Activated CD4-positive, alpha-beta T cell treated with anti-CD3 and anti-CD28 coated beads, Interleukin-2, amount 50 U/mL, for 4 hours (primary cell): ENCODE data around the gene C20orf204.

Experiments
- DNase-seq, 2 experiments: peaks; one replicate each; pipeline ENCODE4 v3.0.0-alpha.2; 2020

The C20orf204 gene

DNA sequence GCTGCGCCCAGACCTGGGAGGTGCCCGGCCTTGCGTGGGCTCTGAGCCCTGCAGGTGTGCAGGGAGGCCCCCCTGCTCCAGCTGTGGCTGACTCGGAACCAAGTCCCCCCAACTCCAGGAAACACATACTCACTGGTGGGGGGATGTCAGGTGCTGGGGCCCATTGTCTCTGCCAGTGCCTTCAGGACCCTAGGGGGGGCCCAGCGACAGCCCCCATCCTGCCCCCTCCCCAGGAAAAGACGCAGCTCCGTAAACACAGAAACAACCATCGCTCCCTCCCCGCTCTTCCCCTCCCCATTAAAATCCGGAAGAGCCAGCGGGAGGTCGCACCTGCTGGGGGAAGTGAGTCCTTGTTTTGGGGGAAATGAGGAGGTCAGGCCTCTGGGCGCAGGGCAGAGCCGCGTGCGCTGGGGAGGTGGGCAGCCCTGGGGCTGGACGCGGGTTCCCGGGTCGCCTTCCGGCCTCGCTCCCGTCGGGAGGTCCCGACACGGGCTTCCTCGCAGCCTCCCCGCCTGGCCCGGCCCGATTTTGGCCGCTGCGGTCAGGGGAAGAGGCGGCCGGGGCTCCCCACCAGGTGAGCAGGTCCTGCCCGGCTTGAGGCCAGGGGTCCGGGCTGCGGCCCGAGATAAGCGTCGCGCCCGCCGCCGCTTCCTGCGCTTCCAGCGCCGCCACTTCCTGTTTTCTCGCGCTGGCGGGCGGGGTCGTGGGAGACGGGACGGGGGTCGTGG lies 6.2 kb downstream of the C20orf204 start:
- no peak for DNase-seq

DNA sequence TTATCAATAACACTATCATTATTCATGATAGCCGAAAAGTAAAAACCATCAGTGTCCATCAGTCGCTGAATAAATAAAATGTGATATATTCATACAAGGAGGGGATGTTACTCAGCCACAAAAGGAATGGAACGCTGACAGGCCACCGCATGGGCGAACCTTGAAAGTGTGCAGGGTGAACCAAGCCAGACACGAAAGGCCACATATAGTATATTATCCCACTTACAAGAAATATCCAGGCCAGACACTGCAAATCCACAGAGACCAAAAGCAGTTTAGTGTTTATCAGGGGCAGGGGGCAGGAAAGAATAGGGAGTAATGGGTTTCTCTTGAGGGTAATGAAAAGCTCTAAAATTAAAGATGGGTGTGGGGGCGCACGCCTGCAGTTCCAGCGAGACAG lies 7.8 kb downstream of the C20orf204 start:
- DNase-seq: no peak

DNA sequence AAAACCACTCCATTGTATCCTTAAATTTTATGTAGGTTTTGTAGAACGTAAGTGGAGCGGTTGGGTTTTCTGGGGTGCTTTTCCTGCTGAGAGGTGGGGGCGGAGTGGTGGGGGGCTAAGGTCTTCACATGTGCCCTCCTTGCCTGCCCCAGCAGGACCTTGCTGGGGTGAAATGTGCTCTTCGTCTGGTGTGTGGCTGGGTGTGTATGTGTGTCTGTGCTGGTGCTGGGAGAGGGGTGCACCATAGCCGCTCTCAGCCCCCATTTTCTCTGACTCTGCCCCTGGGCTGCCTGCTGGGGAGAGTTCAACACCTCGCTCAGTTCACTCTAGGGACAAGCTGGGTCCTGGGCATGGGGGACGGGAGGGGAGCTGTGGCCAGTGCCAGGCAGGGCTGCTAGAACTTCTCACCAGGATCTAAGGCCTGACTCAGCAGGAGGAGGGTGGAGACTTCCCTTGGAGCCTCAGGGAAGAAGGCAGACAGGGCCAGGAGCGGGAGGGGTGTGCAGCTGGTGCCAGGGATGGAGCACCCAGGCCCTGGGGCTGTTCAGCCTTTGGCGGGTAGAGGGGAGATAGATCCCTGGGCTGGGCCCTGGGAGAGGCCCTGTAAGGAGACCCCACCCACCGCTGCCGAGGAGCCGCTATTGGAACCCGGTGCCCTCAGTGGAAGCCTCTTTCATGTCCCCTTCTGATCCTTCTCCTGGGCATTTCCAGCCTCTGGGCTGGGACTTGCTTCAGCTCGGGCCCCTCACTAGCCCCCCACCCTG lies 8.7 kb downstream of the C20orf204 start:
- no peak for DNase-seq

GRCh38 chr20:64045346-64046011 lies 9.5 kb downstream of the C20orf204 start:
- no peak for DNase-seq

GRCh38 chr20:64047046-64047389 lies 11.0 kb downstream of the C20orf204 start:
- no peak for DNase-seq

DNA sequence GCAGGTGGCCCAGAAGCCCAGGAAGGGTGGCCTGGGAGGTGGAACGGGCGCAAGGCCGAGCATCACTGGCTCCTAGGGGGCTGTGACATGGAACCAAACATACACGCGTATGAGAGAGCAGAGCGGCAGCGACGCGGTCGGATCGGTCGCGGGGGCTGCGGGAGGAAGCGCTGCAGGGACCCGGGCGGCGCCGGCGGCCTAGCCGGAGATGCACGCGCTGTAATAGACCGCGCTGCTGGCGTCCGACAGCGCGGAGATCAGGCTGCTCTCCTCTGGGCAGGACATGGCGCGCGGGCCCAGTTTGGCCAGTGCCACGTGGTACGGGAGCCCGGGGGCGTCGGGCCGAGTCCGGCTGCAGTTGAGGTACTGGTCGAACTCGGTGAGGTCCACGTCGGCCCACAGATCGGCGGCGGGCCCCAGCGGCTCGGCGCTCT lies 12.0 kb downstream of the C20orf204 start:
- DNase-seq: no peak

- DNase-seq: no peak
Observed at GRCh38 chr20:64048402-64049044, 12.5 kb downstream of the C20orf204 start.

DNA sequence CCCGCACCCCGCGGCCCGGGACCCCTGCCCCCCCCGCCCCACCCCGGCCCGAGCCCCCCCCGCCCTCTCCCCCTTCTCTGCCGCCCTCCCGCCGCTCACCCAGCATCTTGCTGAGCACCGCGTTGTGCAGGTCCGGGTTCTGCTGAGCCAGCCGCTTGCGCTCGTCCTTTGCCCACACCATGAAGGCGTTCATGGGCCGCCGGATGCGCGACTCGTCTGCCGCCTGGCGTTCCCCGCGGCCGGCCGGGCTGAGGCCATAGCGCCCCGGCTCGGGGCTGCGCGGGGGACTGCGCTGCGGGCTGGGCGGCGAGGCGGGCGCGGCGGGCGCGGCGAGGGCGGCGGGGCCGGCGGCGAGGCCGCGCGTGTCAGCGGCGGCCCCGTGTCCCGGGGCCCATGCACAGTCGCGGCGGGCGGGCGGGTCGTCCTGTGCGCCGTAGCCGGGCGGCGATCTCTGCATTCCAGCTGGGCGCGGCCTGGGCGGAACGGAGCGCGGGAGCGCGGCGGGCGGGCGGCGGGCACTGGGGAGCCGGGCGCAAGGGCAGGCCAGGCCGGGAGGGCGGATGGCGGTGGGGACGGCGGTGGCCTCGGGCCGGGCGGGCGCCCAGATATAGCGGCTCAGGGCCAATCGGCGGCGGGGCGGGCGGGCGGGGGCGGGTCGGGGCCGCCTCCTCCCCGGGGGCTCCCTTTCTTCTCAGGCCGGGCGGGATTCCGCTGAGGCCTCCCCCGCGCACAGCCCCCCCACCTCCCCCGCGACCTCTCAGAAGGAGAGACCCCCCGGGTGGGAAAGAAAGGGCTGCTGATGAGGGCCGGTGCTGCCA lies 13.3 kb downstream of the C20orf204 start, which contains the start of gene SOX18:
SOX18 (minus strand) TSS at position 580 of the 818 bp plus-strand sequence; CDS start at position 457, 123 bp downstream.
- DNase-seq: no peak

DNA sequence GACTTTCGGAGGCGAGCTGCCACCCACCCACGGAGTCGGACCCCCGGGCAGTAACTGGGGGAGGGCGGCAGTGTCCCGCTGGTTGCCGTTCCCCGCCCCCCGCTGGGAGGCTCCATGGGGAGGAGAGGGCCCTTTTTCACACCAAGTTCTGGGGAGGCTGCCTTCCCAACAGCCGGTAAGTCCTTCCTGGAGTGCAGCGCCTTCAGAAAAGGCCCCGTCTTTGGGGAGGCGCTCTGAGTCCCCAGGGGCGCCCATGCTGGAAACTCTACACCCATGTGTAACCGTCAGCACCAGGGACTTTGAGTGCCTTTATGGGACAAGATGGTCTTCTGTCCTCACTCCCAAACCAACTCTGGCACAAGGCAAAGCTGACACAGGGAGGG lies 13.9 kb downstream of the C20orf204 start:
- DNase-seq: no peak

DNA sequence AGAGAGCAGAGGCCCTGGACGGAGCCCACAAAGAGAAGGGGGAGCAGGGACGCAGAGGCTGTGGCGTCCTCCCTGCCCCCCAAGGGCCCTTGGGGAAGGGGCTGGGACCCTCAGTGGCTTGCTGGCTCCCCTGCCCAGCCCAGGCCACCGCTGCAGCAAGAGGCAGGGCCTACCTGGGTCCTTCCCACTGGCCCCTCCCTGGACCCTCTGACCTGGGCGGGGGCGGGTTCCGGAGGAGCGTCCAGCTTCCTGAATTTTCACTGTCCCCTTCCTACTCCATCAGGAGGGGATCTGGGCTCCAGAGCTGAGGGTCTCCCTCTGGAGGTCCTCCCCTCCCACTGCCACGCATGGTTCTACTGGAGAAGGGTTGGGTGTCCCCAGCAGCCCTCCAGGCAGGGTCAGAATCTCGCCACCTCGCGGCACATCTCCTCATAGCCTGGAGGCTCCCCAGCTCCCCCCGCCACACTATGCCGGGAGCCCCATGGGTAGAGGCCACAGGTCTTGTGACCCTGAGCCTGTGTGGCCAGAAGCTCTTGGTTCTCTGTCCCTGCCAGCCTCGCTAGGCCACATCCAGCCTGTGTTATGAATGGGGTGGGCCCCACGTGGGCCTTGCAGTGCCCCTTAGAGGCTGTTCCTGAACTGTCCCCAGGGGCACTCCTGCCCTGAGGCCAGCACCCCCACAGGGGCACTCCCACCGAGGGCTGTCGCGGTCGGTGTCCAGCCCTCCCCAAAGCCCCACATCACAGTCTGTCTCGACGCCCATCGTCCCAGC lies 14.5 kb downstream of the C20orf204 start:
- DNase-seq: no peak

DNA sequence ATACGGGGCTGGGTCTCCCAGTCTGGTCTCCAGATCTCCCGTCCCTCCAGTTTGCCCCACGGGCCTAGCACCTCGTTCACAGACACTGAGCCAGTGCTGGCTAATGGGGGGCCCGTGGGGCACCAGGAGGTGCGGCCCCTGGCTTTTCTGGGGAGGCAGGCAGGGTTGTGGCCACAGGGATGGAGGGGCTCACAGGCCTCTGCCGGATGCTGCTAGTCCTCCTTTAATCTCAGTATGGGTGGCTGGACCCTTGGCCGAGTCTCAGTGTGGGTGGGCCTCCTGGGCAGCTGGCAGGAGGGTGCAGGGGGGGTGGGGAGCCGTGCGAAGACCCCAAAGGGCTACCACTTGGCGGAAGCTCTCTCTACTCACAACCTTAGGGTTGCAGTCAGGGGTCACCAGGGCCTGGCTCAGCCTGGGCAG lies 15.1 kb downstream of the C20orf204 start:
- no peak for DNase-seq

GRCh38 chr20:64051561-64052325 lies 15.8 kb downstream of the C20orf204 start:
- DNase-seq: no peak

- no peak for DNase-seq
Observed at GRCh38 chr20:64052326-64052722, 16.3 kb downstream of the C20orf204 start.

DNA sequence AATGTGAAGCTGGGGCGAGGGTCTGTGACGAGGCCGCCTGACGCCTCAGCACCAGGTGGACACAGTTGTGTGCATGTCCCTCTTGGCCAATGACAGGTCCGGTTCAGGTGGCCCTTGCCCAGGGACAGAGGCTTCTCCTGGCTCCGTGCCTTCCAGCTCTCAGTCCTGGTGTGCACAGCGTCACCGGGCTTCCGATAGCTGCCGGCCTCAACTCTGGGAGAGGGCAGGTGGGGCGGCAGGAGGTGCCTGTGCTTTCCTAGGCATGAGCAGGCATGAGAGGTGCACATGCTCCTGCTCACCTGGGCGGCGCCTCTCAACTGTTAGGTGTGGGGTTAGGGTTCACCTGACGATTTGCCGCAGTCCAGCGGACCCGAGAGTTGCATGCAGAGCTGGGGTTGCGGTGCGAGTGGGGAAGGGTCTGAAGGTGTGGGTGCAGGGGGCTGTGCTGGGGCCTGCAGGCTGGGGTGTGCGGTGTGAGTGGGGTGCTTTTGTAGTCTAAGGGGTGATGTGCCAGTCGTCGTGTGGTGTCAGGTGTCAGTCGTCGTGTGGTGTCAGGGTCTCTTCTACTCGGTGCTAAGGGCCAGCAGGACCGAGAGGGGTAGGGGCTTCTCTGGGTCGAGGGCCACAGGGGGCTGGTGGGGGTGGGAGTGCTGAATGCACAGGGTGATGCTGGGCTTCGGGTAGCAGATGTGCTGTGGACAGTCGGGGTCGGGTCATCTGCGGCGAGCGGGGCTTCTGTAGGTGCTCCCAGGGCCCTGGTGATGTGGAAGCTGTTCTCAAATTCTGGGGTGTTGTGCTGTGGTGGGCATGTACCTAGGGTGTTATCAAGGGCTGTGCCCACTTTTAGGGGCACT lies 17.2 kb downstream of the C20orf204 start:
- no peak for DNase-seq

- DNase-seq: no peak
Observed at GRCh38 chr20:64053841-64054661, 18.1 kb downstream of the C20orf204 start.

DNA sequence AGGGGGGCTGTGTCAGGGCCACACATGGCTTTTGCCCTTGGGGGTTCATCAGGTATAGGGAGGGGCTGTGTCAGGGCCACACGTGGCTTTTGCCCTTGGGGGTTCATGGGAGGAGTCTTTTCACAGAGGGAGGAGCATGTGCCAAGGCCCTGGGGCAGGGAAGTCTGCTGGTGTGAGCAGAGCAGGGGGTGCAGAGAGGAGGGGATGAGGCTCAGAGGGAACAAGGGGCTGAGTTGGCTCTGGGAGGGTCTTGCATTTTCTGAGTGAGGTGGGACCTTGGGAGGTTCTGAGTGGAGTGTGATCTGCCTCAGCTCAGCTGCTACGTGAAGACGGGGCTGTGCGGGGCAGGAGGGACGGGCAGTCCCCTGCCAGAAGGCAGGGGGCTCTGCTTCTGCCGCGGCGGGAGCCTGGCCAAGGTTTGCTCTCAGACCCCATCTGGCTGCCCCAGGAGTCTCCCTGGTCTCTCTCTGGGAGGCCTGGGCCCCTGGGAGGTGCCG lies 19.5 kb downstream of the C20orf204 start:
- no peak for DNase-seq

DNA sequence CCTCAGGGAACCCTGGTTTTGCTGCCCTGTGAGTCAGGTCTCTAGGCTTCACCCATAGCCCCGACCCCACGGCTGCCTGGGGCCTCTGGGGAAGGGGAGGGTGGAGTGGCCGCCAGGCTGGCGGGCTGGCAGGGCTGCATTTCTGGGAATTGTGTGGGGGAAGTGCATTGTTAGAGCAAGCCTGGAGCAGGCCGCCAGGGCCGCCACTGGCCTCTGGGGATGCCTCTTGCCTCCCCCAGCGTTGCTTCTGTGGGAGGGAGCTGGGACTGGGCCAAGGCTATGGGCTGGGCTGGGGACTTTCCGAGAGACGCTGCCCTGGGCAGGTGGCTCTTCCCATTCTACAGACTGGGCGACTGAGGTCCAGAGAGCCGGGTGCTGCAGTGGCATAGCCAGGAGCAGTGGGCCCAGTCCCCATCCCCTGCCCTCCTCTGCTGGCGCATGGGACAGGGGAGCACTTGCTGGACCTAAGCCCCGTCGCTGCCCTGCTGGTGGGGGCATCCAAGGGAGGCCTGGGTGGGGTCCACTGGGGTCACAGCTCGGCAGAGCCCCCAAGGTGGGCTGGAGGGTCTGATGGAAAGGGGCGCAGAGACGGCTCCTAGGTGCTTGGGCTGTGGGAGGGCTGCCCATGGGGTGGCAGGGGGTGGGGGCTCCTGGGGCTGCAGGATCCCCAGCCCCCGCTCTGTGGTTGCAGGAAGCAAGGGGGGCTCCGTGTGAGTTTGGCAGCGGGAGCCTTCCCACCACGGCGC lies 20.1 kb downstream of the C20orf204 start:
- DNase-seq: no peak

DNA sequence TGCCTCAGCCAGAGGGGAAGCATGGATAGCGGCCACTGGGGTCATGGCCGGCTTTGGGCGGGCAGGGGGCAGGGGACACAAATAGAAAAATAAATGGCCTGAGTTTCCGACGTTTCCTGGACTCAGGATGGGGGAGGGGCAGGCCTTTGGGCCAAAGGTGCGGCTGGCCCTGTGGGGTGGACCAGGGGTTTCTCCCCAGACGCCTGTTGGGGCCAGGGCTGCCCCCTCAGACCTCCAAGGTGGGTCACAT lies 20.6 kb downstream of the C20orf204 start:
- no peak for DNase-seq
